SK-N-SH treated with all-trans-retinoic acid at 6 μM for 48 hours (cell line): Measurements from ENCODE around the gene ARHGAP18.

ENCODE experiments used
- ATAC-seq: fragments of 200-7000 bp; cut with Tn5 transposase; 3 replicates; pipeline ENCODE4 v1.9.1; 2020; ENCODE audit warnings: mild to moderate bottlenecking, moderate library complexity
- ARNTL ChIP-seq: fragments of 450-650 bp; formaldehyde crosslinking; IDR thresholded peaks from 2 replicates; pipeline ENCODE4 v1.5.0; 2020; ENCODE audit warnings: low read depth, mild to moderate bottlenecking, moderate library complexity, borderline replicate concordance
- CSDC2 ChIP-seq: fragments of 250-450 bp; sonication (Bioruptor Pico); IDR thresholded peaks from 2 replicates; pipeline ENCODE4 v1.5.0; 2020; ENCODE audit warnings: mild to moderate bottlenecking, moderate library complexity
- GLIS3 ChIP-seq: fragments of 250-450 bp; sonication (Bioruptor Pico); IDR thresholded peaks from 2 replicates; pipeline ENCODE4 v1.5.0; 2020; ENCODE audit warnings: mild to moderate bottlenecking, moderate library complexity
- ISL1 ChIP-seq: fragments of 250-450 bp; sonication (Bioruptor Pico); IDR thresholded peaks from 2 replicates; pipeline ENCODE4 v2.1.2; 2022; ENCODE audit warnings: mild to moderate bottlenecking, moderate library complexity
- OSR1 ChIP-seq: fragments of 250-450 bp; sonication (Bioruptor Pico); IDR thresholded peaks from 2 replicates; pipeline ENCODE4 v1.8.0; 2022; ENCODE audit warnings: moderate library complexity, mild to moderate bottlenecking, inconsistent platforms
- POU6F1 ChIP-seq: fragments of 250-450 bp; sonication (Bioruptor Pico); IDR thresholded peaks from 2 replicates; pipeline ENCODE4 v1.8.0; 2021; ENCODE audit warnings: low read depth, mild to moderate bottlenecking, moderate library complexity, borderline replicate concordance
- RARB ChIP-seq: fragments of 250-450 bp; sonication (Bioruptor Pico); IDR thresholded peaks from 2 replicates; pipeline ENCODE4 v1.8.0; 2021; ENCODE audit warnings: mild to moderate bottlenecking, moderate library complexity
- SNAI2 ChIP-seq: fragments of 250-450 bp; sonication (Bioruptor Pico); IDR thresholded peaks from 2 replicates; pipeline ENCODE4 v1.5.0; 2020; ENCODE audit warnings: mild to moderate bottlenecking, moderate library complexity
- TCF4 ChIP-seq: fragments of 250-450 bp; sonication (Bioruptor Pico); IDR thresholded peaks from 2 replicates; pipeline ENCODE4 v1.8.0; 2021; ENCODE audit warnings: mild to moderate bottlenecking, moderate library complexity, borderline replicate concordance
- ZC3H10 ChIP-seq: fragments of 250-450 bp; sonication (Bioruptor Pico); IDR thresholded peaks from 2 replicates; pipeline ENCODE4 v1.5.1; 2021; ENCODE audit warnings: mild to moderate bottlenecking, moderate library complexity
- ZFP3 ChIP-seq: fragments of 250-450 bp; sonication (Bioruptor Pico); IDR thresholded peaks from 2 replicates; pipeline ENCODE4 v1.5.0; 2020; ENCODE audit warnings: mild to moderate bottlenecking, moderate library complexity
- ZFP30 ChIP-seq: fragments of 450-650 bp; formaldehyde crosslinking; IDR thresholded peaks from 2 replicates; pipeline ENCODE4 v1.5.0; 2022; ENCODE audit warnings: mild to moderate bottlenecking, moderate library complexity
- ZNF565 ChIP-seq: fragments of 450-650 bp; formaldehyde crosslinking; conservative IDR thresholded peaks from 2 replicates; pipeline ENCODE4 v1.5.0; 2020; ENCODE audit warnings: low read depth, mild to moderate bottlenecking, moderate library complexity
- ZNF70 ChIP-seq: fragments of 450-650 bp; formaldehyde crosslinking; IDR thresholded peaks from 2 replicates; pipeline ENCODE4 v1.5.0; 2020; ENCODE audit warnings: mild to moderate bottlenecking, moderate library complexity
- ZNF8 ChIP-seq: fragments of 450-650 bp; formaldehyde crosslinking; IDR thresholded peaks from 2 replicates; pipeline ENCODE4 v1.5.0; 2020; ENCODE audit warnings: mild to moderate bottlenecking, moderate library complexity
- TF ChIP-seq, protein P1 (sequence below): fragments of 250-450 bp; sonication (Bioruptor Pico); IDR thresholded peaks from 2 replicates; pipeline ENCODE4 v1.8.0; 2020; ENCODE audit warnings: mild to moderate bottlenecking, moderate library complexity, borderline replicate concordance
- TF ChIP-seq, protein P2 (sequence below): fragments of 250-450 bp; sonication (Bioruptor Pico); IDR thresholded peaks from 2 replicates; pipeline ENCODE4 v1.5.1; 2021; ENCODE audit warnings: mild to moderate bottlenecking, moderate library complexity
- TF ChIP-seq, protein P3 (sequence below): fragments of 250-450 bp; sonication (Bioruptor Pico); IDR thresholded peaks from 2 replicates; pipeline ENCODE4 v1.5.0; 2020; ENCODE audit warnings: mild to moderate bottlenecking, moderate library complexity

Gene ARHGAP18

GRCh38 chr6:129696028-129696418 is 14.0 kb downstream of the ARHGAP18 start (continued):
- TF ChIP-seq ZNF70 (no peak), ZFP3 (CRISPR knock-in tag) (no peak), ZNF8 (CRISPR knock-in tag) (no peak), CSDC2 (CRISPR knock-in tag) (no peak), POU6F1 (CRISPR knock-in tag) (no peak)
- TF ChIP-seq, protein P1, sequence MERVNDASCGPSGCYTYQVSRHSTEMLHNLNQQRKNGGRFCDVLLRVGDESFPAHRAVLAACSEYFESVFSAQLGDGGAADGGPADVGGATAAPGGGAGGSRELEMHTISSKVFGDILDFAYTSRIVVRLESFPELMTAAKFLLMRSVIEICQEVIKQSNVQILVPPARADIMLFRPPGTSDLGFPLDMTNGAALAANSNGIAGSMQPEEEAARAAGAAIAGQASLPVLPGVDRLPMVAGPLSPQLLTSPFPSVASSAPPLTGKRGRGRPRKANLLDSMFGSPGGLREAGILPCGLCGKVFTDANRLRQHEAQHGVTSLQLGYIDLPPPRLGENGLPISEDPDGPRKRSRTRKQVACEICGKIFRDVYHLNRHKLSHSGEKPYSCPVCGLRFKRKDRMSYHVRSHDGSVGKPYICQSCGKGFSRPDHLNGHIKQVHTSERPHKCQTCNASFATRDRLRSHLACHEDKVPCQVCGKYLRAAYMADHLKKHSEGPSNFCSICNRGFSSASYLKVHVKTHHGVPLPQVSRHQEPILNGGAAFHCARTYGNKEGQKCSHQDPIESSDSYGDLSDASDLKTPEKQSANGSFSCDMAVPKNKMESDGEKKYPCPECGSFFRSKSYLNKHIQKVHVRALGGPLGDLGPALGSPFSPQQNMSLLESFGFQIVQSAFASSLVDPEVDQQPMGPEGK, result no peak

DNA sequence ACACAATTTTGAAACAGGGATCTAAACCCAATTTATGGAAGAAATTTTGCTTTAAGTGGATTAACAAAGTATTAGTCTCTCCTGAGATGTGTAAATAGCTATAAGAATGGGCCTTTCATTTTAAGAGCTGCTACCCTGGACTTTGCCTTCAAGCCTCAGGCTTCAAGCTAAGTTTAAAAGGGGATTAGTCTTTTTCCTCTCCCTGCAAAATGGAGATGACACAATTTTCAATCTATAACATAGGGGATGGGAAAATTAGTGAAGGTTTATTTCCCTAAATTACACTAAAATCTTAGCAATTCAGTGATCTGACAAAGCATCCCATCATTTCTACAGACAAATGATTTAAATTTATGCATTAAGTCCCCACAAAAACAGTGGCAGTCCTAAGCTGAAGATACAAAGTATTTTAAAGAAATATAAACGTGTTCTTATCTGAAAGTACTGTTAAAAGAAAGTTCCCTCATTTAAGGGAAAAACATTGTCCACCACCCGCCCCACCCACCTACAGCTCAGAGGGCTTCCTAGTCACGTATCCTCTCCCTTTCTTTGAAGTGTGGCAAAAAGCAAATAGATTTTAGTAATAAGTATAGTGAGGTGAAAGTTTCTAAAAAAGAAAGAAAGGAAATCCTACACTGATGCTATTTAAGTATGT is 14.5 kb downstream of the ARHGAP18 start:
- ATAC-seq, result no peak
- TF ChIP-seq, protein P2, sequence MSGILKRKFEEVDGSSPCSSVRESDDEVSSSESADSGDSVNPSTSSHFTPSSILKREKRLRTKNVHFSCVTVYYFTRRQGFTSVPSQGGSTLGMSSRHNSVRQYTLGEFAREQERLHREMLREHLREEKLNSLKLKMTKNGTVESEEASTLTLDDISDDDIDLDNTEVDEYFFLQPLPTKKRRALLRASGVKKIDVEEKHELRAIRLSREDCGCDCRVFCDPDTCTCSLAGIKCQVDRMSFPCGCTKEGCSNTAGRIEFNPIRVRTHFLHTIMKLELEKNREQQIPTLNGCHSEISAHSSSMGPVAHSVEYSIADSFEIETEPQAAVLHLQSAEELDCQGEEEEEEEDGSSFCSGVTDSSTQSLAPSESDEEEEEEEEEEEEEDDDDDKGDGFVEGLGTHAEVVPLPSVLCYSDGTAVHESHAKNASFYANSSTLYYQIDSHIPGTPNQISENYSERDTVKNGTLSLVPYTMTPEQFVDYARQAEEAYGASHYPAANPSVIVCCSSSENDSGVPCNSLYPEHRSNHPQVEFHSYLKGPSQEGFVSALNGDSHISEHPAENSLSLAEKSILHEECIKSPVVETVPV, result no peak
- TF ChIP-seq ZNF565 (CRISPR knock-in tag), result no peak
- TF ChIP-seq GLIS3, result no peak
- TF ChIP-seq RARB (CRISPR knock-in tag), result no peak
- TF ChIP-seq ZNF70, result no peak
- TF ChIP-seq ARNTL, result no peak
- TF ChIP-seq OSR1 (CRISPR knock-in tag), result no peak
- TF ChIP-seq TCF4, result no peak
- no peak for TF ChIP-seq ZFP30 (CRISPR knock-in tag)
- no peak for TF ChIP-seq CSDC2 (CRISPR knock-in tag)
- no peak for TF ChIP-seq POU6F1 (CRISPR knock-in tag)

DNA sequence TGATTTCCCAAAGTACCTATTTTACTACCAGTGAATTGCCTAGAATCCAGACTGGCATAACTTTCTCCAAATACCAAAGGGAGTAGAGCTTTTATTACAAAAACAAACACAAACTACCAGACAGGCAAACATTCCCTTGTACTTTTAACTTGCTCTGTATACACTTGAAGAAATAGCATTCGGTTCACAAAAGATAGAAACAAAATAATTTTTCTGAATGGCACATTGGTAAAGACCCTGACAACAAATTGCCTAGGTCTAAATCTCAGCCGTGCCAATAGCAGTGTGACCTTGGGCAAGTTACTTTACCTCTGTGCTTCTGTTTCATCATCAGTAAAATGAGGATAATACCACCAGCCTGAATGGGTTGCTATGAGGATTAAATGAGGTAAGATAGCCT is 15.9 kb downstream of the ARHGAP18 start:
- TF ChIP-seq ZNF8 (CRISPR knock-in tag) (no peak), SNAI2 (no peak), ARNTL (no peak), ZC3H10 (CRISPR knock-in tag) (no peak)
- TF ChIP-seq, all 23 proteins: peak for 0
- ATAC-seq, result no peak

DNA sequence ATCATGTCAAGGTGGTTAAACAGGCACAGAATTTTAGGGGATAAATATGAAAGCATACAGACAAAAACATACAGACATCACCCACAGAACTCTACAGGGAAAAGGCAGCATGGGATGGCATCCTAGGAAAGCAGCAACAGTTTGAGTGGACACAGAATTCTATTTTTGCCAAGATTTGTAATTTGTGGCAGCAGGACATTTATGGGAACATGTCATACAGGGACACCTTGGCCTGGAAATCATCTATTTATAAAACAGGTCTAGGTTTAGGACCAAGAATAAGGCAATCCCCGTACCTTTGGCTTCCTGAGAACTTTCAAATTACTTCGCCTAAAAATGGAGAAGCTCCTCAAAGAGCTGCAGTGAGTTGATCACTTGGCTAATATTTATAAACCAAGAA is 17.5 kb downstream of the ARHGAP18 start:
- no peak for ATAC-seq
- TF ChIP-seq ZNF565 (CRISPR knock-in tag) (no peak), ZNF70 (no peak), CSDC2 (CRISPR knock-in tag) (no peak), GLIS3 (no peak), ISL1 (no peak)

GRCh38 chr6:129691709-129692108 is 18.3 kb downstream of the ARHGAP18 start:
- TF ChIP-seq ZFP3 (CRISPR knock-in tag), result no peak
- TF ChIP-seq POU6F1 (CRISPR knock-in tag), result no peak
- TF ChIP-seq OSR1 (CRISPR knock-in tag), result no peak
- TF ChIP-seq, protein P3, sequence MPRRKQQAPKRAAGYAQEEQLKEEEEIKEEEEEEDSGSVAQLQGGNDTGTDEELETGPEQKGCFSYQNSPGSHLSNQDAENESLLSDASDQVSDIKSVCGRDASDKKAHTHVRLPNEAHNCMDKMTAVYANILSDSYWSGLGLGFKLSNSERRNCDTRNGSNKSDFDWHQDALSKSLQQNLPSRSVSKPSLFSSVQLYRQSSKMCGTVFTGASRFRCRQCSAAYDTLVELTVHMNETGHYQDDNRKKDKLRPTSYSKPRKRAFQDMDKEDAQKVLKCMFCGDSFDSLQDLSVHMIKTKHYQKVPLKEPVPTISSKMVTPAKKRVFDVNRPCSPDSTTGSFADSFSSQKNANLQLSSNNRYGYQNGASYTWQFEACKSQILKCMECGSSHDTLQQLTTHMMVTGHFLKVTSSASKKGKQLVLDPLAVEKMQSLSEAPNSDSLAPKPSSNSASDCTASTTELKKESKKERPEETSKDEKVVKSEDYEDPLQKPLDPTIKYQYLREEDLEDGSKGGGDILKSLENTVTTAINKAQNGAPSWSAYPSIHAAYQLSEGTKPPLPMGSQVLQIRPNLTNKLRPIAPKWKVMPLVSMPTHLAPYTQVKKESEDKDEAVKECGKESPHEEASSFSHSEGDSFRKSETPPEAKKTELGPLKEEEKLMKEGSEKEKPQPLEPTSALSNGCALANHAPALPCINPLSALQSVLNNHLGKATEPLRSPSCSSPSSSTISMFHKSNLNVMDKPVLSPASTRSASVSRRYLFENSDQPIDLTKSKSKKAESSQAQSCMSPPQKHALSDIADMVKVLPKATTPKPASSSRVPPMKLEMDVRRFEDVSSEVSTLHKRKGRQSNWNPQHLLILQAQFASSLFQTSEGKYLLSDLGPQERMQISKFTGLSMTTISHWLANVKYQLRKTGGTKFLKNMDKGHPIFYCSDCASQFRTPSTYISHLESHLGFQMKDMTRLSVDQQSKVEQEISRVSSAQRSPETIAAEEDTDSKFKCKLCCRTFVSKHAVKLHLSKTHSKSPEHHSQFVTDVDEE (CRISPR knock-in tag), result no peak
- TF ChIP-seq ARNTL, result no peak
- no peak for TF ChIP-seq ZNF8 (CRISPR knock-in tag)
- no peak for TF ChIP-seq ISL1
- TF ChIP-seq TCF4, result no peak
- no peak for TF ChIP-seq ZNF70
- TF ChIP-seq GLIS3, result no peak
- TF ChIP-seq, protein P1, result no peak
- peak; percentile 10; the same call in 1 of the 3 replicates for ATAC-seq
